Stimulated activated CD8-positive, alpha-beta memory T cell treated with anti-CD3 and anti-CD28 coated beads, Interleukin-7, amount 100 ng/mL, for 48 hours (primary cell): ENCODE measurements around the gene SLC28A1.

Experiments used
- DNase-seq, 2 donors: peaks; one replicate each; pipeline ENCODE4 v3.0.0-alpha.2; 2020; ENCODE audit warnings: low read depth in 1 of 2; ENCODE audit errors: extremely low read depth in 1 of 2

Gene SLC28A1, protein sequence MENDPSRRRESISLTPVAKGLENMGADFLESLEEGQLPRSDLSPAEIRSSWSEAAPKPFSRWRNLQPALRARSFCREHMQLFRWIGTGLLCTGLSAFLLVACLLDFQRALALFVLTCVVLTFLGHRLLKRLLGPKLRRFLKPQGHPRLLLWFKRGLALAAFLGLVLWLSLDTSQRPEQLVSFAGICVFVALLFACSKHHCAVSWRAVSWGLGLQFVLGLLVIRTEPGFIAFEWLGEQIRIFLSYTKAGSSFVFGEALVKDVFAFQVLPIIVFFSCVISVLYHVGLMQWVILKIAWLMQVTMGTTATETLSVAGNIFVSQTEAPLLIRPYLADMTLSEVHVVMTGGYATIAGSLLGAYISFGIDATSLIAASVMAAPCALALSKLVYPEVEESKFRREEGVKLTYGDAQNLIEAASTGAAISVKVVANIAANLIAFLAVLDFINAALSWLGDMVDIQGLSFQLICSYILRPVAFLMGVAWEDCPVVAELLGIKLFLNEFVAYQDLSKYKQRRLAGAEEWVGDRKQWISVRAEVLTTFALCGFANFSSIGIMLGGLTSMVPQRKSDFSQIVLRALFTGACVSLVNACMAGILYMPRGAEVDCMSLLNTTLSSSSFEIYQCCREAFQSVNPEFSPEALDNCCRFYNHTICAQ

DNA sequence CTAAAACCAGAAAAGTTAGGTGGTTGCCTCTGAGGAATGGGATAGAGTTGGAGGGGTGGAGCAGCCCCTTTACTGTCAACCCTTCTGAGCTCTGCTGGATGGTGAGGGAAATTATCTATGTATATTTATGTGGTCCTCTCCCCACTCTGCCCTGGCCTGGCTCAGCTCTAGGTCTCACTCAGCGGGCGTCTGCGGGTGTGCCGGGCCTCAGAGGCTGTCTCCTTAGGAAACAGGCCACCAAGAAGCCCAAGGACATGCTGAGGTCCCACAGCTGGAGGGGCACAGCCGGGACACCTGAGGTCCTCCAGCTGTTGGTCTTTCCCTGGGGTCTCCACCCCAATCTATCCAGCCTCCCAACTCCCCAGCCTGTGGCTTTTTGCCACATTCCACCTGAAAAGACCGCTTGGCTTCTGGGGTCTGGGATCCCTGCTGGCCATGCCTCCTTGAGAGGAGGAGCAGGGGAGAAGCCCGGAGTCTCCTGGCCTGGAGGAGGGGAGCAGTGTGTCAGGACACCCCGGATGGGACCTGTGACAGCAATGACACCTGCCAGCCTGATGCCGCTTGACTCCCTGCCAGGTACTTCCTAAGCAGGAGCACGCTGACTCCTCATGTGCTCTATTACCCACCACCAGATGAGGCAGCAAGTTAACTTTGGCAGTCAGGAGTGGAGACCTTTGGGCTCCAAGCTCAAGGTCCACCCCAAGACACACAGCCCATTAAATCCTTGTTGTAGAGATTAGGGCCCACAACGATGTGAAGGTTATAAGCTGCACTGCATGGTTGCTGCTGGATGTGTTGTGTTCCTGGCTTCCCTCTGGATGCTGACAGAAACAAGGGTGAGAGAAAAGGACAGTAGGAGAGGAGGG, at the start of gene SLC28A1:
Gene SLC28A1, plus strand, starts transcription at position 747 of the 866 bp plus-strand sequence. CDS start 3,099 bp downstream, outside the sequence.
- no peak for DNase-seq

DNA sequence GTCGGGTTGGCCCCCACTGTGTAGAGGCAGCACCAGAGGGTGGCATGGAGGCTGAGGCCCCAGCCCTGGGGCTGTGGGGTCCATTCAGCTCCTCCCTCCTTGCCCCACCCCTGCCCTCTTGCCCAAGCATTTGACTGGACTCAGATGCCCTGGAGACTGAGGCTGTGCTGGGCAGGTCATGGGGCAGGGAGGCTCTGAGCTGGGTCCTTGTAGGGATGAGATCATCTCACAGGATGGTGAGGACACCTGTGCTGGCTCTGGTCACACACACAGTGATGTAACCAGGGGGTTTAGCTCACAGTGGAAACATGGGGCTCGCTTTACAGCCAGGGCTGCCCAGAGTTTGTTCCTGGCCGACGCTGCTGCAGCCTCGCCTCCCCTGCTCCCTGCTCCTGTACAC, 49.5 kb upstream of the SLC28A1 start:
- no peak for DNase-seq

DNA sequence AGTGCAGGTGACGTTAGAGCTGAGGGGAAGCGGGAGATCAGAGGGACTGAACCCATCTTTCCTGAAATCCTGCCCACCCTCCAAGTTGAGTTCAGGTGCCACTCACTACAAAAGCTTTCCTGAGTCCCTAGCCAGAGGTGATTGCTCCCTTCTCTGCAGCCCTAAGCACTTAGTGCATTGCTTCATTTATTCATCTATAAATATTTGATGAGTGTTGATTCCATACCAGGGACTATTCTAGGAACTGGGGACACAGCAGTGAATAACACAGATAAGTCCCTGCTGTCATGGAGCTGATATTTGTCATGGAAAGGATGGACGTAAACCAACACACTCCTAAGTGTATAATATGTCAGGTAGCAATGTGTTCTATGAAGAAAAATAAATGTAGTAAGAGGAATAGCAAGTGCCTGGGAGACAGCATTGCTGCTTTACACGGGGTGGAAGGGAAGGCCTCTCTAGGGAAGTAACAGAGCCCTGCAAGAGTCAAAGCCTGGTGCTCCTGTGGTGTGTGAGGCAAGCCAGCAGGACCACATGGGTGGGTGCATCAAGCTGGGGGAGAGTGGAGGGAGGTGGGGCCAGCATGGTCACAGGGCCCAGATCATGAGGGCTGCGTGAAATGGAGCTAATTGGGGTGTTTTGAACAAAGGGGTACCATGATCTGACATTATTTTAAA, 48.7 kb upstream of the SLC28A1 start:
- DNase-seq: no peak

DNA sequence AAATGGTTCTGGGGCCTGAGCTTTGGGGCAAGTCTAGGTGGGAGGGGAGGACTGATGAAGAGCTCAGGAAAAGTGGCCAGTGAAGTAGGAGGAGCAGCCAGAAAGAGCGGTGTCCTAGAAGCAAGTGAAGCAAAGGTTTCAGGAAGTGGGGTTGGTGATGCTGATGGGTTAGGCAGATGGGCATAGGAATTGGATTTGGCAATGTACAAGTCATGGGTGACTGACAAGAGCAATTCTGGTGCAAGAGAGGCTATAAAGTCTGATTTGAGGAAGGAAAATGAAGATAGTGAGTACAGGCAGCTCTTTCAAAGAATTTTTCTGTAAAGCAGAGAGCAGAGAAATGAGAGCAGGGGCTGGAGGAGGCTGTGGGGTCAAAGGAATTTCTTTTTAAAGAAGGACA, 47.6 kb upstream of the SLC28A1 start:
- no peak for DNase-seq

DNA sequence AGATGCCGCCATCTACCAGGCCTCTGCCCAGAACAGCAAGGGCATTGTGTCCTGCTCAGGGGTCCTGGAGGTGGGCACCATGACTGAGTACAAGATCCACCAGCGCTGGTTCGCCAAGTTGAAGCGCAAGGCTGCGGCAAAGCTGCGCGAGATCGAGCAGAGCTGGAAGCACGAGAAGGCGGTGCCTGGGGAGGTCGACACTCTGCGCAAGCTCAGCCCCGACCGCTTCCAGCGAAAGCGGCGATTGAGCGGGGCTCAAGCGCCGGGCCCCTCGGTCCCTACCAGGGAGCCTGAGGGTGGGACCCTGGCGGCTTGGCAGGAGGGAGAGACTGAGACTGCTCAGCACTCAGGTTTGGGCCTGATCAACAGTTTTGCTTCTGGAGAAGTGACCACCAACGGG, 44.7 kb upstream of the SLC28A1 start:
- DNase-seq: no peak

DNA sequence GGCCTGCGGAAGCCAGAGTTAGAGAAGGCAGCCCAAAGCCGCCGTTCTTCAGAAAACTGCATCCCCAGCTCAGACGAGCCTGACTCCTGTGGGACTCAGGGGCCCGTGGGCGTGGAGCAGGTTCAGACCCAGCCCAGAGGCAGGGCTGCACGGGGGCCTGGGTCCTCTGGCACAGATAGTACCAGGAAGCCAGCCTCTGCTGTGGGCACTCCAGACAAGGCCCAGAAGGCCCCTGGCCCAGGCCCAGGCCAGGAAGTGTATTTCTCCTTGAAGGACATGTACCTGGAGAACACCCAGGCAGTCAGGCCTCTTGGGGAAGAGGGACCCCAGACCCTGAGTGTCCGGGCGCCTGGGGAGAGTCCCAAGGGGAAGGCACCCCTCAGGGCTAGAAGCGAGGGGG, 44.2 kb upstream of the SLC28A1 start:
- no peak for DNase-seq

DNA sequence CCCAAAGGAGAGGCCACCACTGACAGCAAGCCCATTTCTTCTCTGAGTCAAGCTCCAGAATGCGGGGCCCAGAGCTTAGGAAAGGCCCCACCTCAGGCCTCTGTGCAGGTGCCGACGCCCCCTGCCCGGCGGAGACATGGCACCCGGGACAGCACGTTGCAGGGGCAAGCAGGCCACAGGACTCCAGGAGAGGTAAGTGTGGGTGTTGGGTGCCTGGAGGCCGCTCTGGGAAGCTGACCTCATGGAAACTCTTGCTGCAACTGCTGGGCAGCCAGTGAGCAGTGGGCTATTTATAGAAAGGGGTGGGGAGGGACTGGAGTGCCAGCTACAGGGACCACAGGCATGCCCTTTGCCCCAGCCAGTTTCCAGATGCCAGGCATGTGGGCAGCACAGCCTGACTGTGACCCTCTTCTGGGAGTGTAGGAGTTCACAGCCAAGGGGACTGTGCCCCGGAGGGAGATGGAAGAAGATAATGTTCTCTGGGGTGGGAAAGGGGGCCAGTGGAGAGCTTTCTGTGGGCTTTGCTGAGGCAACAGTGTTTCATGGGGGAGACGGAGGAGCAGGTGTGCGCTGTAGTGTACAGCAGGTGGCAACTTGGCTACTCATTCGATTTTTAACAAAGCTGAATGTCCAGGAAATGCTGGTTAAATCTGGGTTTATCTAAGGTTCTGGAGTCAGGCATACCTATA, 43.6 kb upstream of the SLC28A1 start:
- no peak for DNase-seq

DNA sequence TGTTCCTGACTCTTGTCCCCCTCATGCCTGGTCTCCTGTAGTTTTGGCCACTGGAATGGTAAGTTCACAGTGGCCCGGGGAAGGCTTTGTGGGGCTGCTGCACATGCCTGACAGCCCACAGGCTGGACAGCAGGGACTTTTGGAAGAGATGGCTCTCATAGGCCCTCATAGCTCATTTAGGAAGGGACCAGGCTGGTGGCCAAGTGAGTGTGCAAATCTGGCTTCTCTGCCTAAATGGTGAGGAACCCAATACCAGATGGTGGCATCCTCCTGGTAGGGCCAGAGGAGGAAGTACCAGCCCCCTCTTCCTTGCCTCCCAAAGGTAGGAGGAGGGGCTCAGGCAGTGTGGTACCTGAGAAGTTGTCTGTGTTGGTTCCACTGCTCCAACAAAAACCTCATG, 41.7 kb upstream of the SLC28A1 start:
- no peak for DNase-seq

DNA sequence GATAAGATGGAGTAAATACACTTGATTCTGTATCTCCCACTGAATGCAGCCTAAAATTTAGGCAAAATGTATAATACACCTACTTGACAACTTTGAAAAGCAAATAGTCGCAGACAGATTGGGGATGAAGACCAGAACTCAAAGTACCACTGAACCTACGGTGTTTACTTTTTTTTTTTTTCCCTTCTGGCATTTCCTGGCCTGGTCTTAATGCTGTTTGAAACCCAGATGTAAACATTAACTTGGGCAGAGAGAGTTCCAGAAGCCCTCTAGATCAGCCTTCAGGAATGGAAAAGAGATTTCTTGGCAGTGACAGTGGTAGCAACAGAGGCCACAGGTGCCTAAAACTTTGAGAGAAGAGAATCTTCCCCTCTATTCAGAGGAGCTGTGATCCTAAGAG, 39.5 kb upstream of the SLC28A1 start:
- no peak for DNase-seq

DNA sequence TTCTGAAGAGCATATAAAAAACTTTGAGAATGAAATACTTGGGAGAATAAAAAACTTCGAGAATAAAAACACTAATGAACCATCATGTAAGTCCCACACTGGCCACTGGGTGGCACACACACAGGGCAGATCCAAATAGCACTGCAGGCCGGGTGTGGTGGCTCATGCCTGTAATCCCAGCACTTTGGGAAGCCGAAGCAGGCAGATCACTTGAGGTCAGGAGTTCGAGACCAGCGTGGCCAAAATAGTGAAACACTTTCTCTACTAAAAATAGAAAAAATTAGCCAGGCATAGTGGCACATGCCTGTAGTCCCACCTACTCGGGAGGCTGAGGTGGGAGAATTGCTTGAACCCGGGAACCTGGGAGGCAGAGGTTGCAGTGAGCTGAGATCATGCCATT, 38.8 kb upstream of the SLC28A1 start:
- peak in 1 of 2 donors; percentile 21 for DNase-seq

DNA sequence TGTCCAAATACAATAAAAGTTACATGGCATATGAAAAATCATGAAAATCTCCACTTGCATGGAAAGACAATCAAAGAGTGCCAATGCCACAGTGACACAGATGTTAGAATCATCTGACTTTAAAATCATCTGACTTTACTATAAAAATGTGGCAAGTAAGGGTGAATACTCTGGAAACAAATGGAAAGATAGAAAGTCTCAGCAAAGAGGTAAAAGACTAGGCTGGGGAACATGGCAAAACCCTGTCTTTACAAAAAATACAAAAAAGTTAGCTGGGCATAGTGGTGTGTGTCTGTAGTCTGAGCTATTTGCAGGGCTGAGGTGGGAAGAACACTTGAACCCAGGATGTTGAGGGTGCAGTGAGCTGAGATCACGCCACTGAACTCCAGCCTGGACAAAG, 38.2 kb upstream of the SLC28A1 start:
- DNase-seq: no peak

DNA sequence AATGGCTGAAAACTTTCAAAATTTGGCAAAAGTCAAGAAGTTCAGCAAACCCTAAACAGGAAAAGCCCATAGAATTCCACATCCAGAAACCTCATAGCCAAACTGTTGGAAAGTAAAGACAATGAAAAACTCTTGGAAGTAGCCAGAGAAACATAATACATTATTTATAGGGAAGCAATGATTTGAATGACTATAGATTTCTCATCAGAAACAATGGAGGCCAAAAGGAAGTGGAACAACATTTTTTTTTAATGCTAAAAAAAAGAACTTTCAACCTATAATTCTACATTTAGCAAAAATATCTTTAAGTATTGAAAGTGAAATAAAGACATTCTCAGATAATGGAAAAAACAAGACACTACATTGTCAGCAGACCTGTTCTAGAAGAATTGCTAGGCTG, 37.1 kb upstream of the SLC28A1 start:
- DNase-seq: no peak

DNA sequence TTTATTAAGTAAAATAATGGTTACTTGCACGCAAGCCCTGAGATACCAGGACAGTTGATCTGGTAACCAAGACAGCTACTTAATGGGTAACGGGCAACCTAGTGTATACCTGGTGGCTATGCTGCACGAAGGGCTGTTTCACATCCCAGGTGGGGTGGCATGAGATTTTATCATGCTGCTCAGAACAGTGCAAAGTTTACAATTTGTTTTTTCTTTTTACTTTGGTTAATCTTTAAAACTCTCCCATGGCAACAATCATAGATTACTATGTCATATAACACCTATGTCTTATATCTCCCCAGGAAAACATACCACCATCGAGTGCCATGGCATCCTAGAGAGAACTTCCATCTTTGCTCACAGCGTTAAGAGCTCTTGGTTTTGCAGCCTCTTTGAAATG, 32.2 kb upstream of the SLC28A1 start:
- no peak for DNase-seq

DNA sequence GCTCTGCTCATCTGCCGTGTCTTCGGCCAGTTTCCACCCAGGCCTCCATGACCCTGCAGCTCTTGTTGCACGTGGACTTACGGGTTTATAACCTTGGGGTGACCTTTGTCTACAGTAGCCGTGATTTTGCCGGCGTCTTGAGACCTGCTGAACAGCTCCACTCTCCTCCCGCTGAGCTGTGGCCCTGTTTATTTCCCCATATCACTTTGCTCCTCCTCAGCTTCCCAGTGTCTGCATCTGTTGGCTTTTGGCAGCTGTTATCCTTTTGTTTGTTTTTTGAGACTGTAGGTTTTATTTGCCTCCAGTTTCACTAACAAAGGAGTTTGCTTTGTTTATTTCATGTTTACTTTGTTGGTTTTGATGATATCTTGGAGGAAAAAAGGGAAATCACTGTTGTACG, 29.3 kb upstream of the SLC28A1 start:
- DNase-seq: no peak

DNA sequence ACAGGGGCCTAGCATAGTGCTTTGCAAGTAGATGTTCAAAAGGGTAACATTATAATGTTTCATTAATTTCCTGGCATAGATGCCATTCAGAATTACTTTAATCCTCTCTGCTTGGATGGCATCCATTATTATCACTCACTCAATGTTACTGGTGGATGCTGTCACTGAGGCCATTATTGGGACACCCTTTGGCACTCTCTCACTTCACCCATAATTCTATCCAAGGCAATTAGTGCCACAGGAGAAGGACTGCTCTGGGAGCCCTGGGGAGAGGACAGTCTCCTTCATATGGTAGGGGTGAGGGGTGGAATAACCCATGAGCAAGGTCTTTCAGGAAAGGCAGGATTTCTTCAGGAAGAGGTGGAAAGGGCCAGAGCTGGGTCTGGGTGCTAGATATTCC, 28.7 kb upstream of the SLC28A1 start:
- no peak for DNase-seq

DNA sequence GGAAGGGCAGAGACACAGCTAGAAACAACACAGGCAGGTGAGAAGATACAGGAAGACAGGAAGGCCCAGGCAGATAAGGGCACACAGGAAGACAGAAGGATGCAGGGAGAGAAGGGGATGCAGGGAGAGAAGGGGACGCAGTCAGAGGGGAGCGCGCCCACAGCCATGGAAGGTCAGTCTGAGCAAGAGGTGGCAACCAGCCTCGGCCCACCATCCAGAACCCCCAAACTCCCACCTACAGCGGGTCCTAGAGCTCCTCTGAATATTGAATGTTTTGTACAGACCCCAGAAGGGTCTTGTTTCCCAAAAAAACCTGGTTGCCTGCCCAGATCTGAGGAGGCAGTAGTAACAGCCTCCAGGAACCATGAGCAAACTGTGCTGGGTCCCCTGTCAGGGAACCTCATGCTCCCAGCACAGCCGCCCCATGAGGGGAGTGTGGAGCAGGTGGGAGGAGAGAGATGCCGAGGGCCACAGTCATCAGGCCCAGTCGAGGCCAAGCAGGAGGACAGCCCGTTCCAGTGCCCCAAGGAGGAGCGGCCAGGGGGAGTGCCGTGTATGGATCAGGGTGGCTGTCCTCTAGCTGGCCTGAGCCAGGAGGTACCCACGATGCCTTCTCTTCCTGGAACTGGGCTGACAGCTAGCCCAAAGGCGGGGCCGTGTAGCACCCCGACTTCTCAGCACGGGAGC, 27.6 kb upstream of the SLC28A1 start:
- no peak for DNase-seq

DNA sequence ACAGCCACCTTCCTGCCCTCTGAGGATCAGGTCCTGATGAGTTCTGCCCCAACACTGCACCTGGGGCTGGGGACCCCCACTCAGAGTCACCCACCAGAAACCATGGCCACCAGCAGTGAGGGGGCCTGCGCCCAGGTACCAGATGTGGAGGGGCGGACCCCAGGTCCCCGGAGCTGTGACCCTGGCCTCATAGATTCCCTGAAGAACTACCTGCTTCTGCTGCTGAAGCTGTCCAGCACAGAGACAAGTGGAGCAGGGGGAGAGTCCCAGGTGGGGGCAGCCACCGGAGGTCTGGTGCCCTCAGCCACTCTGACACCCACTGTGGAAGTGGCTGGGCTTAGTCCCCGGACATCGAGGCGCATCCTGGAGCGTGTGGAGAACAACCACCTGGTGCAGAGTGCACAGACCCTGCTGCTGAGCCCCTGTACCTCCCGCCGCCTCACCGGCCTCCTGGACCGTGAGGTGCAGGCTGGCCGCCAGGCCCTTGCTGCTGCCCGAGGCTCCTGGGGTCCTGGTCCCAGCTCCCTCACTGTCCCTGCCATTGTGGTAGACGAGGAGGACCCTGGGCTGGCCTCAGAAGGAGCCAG, 27.0 kb upstream of the SLC28A1 start:
- DNase-seq: no peak

DNA sequence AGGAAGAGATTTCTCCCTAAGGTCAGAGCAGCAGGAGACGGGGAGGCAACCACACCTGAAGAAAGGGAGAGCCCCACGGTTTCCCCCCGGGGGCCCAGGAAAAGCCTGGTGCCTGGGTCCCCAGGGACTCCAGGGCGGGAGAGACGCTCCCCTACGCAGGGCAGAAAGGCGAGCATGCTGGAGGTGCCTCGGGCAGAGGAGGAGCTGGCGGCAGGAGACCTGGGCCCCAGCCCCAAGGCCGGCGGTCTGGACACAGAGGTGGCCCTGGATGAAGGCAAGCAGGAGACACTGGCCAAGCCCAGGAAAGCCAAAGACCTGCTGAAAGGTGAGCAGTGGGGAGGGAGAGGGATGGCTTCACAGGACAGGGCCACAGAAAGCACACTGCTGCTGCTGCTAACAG, 26.2 kb upstream of the SLC28A1 start:
- DNase-seq: no peak

DNA sequence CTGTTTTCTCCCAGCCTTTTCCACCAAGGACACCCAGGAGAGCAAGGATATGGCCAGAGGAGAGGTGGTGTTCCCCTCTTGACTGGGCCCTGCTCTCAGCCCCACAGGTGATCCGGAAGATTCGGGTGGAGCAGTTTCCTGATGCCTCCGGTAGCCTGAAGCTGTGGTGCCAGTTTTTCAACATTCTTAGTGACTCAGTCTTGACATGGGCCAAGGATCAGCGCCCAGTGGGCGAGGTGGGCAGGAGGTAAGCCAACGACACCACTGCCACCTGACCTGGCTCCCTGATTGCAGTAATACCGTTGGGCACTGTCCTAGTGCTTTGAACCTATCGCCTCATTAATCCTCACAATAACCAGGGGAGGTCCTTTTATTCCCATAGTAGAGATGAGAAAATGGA, 25.3 kb upstream of the SLC28A1 start:
- DNase-seq: no peak

DNA sequence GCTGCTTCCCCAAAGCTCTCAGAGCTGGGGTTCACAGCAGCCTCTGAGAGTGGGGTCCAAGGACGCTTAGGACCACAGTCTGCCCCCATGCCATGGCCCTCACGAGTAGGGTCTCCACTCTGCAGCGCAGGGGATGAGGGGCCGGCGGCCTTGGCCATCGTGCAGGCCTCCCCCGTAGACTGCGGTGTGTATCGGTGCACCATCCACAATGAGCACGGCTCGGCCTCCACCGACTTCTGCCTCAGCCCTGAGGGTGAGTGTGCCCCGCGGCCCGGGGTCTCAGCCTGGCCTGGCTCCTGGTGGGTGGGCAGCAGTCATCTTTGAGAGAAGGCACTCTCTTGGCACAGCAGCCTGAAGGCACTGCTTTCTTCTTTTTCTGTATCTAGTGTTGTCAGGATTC, 24.8 kb upstream of the SLC28A1 start:
- no peak for DNase-seq
